ENCODE data around the gene NUDT6.
"Not testable (repeated sequence)": the region's sequence is repeated elsewhere in the genome, so short reads cannot be mapped to it uniquely, and the experiment has no call there.

NUDT6 gene

DNA sequence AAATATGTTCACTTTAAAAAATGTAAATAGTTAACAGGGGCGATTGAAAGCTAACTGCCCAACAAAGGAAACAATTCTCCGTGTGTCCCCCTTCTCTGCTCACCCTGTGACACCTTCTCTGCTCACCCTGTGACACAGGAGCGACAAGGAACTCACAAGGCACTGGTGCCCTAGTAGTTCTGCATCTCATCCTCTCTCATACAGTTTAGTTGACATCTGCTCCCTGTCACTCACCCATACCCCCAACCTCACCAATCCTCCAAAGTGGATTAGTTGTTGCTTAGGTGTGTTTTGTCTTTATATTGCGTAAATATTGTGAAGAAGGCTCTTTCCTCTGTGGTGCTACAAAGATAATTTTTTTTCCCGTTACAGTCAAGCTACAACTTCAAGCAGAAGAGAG lies 46.4 kb downstream of the NUDT6 start:
- DNase-seq (ENCODE audit: low spot score) = no peak

DNA sequence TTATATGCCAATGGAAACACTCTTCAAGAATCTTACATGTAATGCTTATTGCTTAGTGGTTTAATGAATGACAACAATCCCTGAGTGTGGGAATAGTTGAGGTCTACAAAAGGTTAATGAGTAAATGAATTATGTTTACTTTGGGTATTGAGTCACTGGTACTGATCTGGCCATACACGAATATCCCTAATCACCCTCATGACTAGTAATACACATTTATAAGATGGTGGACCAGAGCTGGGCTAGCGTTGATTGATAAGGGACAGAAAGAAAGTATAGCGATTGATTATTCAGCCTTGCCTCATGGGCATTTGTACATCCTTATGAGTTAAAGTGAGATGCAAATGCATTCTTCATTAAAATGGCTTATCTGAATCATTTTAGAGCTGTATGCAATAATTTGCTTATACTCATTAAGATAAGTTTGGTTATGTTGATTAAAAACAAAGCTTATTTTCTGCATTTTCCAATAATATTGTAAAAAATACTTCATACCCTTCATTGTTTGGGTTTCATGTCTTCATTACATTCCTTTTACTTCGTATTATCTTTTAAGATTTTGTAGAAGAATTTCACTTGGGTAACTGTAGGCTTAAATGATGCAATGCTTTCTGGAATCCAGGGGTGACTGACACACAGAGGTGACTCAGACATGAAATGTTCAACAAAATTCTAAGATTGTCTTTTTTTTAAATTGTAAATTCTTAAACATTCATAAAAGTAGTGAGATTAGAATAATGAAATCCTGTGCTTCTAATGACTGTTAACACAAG lies 48.4 kb downstream of the NUDT6 start:
- DNase-seq (ENCODE audit: low spot score) = peak; percentile 43

DNA sequence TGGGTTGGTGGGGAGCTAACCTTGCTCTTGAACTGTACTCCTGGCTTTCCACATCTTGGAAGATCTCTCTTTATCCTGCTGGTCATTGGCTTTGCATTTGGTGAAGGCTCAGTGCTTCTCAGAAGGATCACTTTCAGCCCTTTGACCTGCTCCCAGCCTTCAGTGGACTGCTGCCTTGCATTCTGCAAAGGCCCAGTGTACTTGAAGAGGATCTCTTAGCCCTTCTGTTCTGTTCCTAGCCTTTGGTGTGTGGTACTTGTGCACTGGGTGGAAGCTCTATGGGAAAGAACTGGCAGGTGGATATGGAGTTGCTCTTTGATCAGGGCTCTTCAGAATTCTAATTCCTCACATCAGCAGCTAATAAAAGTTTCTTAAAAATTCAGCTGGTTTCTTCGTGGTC lies 49.3 kb downstream of the NUDT6 start:
- DNase-seq (ENCODE audit: low spot score) = no peak

DNA sequence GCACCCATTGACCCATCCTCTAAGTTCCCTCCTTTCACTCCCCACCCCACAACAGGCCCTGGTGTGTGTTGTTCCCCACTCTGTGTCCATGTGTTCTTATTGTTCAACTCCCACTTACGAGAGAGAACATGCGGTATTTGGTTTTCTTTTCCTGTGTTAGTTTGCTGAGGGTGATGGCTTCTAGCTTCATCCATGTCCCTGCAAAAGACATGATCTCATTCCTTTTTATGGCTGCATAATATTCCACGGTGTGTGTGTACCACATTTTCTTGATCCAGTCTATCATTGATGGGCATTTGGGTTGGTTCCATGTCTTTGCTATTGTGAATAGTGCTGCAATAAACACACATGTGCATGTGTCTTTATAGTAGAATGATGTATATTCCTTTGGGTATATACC lies 54.2 kb downstream of the NUDT6 start:
- DNase-seq (ENCODE audit: low spot score) = not testable (repeated sequence)

DNA sequence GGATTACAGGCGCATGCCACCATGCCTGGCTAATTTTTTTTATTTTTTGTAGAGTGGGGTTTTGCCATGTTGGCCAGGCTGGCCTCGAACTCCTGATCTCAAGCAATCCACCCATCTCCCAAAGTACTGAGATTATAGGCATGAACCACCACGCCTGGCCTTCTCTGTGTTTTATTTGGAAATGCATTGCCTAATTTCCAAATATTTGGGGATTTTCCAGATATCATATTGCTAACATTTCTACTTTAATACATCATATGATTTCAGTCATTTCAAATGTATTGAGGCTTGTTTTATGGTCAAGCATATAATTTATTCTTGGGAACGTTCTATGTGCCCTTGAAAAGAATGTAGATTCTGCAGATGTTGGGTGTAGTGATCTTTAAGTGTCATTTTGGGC lies 57.0 kb downstream of the NUDT6 start:
- DNase-seq (ENCODE audit: low spot score) = no peak

DNA sequence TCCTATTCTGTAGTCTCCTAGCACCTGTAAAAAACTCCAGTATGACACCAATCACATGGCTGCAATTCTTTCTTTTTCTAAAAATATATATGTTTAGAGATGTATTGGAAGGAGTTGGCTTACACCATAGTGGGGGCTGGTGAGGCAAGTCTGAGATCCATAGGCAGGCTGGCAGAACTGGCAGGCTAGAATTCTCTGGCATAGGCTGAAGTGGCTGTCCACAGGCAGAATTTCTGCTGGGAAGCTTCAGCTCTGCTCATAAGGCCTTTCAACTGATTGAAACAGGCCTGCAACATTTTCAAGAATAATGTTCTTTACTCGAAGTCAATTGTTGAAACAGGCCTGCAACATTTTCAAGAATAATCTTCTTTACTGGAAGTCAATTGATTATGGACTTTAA lies 58.8 kb downstream of the NUDT6 start:
- no peak for DNase-seq (ENCODE audit: low spot score)

DNA sequence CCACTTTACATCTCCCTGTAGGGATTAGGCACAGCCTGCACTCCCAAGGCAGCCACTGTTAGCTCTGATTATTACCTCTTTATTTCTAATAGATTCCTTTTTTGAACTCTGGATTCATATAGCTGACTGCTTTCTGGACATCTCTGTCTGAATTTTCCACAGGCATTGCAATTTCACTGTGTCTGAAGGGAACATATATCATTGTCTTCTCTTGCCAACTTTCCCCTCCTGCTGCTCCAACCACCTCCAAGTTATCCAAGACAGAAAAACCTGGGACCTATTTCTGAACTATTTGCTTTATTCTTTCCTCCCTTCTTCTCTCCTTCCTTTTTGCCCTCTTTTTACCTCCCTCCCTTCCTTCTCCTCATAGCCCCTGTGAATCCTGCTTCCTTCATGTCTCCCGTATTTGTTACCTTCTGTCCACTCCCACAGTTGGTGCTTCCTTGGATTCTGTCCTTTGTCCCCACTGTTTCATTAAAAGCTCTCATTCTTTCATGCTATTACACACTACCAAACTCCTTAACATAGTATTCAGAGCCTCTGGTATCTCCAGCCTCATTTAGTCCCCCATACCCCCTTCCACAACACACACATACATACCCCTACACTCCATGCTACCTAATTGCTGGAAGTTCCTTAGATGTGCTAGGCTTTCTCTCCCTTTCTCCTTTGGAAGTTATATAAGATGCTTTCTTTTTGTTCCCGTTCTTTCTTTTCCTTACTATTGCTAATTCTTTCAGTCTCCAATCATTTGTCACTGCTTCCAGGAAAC lies 61.0 kb downstream of the NUDT6 start:
- DNase-seq (ENCODE audit: low spot score) = no peak

DNA sequence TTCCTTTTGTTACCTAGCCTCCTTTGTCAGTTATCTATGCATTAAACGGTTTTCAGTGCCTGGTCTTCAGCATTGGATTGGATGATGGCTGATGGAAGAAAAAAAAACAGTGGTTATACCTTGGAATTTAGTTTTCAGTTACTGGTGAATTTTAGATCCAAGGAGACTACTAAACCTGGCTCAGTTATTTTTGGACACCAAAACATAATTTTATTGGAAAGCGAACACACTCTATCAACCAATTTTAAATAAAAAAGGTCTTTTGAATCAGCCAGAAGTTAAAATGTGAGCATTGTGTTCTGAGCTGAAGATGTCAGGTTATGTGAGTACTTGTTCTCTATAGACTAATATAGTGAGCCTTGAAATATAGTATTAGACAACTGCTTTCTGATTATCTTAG lies 63.7 kb downstream of the NUDT6 start:
- no peak for DNase-seq (ENCODE audit: low spot score)

DNA sequence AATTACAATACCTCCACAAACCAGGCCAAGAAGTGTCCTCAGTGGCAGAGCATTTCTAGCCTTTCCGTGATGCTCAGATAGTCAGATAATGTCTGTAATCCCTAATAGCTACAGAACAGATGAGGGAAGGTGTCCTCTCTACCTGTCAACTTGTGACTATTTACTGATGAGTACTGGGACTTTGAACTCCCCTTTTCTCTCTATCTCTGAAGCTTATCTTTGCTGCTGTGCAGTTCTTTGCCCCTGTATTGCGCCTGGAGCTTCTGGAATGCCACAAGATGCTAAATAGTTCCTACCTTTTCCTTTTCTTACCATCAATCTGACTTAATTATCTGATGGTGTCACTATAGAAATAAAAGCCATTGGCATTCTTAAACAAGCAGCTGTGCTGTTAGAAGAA lies 65.2 kb downstream of the NUDT6 start:
- no peak for DNase-seq (ENCODE audit: low spot score)

DNA sequence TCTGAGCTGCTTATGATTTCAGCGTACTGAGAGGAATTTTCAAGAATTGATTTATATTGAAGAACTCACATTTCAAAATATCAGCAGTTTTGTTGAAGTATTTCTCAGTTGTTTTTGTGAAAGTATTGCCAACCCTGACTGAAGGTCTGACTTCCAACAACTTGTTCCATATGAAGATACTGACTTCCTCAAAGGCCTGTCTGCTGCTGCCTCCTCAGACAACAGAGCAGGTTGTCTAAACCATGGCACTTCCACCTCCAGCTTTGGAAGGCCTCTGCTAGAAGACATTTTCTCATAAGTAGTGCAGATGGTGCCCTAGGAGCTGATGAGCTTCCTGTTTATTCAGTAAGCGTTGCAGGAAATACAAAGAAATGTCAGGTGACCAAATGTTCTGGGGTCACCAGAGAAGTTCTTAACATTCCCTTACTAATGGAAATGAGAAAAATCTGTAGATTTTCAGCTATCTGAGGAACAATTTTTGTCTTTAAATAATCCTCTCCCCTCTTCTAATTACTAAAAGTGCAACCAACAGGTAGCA lies 67.0 kb downstream of the NUDT6 start:
- no peak for DNase-seq (ENCODE audit: low spot score)

DNA sequence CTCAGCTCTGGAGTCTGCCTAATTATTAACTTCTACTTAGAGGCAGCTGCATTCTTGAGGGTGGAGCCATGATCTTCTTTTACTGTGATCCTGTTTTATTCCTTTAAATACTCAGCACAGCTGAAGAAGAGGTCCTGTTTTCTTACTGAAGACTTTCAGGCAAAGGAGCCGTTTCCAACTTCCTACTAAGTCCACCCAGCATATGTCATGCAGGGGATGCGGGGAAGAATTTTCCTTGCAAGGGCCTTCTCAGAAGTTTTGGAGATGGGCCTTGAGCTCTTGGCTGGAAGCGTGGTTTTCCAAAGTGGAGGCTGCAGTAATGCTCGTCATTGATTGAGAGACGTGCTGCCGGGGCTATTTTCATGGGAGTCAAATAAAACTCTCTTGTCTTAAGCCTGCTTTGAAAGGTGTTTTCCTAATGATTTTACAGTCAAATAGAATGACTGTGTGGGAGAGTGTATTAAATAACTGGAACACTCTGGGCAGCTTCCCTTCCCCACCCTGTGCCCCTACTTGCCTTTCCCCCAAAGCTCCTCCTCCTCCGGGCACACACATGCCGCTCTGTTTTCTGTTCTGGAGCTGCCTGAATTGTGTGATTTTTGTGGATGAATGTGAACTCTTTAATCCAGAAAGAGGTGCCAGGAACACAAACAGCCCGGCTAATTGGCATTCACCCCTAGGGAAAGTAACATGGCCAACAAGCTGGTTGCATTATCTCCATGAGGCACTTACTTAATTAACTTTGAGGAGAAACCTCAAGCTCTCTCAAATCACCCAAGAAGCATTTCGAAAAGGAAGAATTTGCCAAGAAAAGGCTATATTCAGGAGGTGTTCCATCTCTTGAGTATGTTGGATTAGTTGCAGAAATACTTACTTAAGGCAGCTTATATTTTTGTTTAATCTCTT lies 67.7 kb downstream of the NUDT6 start:
- DNase-seq (ENCODE audit: low spot score) = no peak

DNA sequence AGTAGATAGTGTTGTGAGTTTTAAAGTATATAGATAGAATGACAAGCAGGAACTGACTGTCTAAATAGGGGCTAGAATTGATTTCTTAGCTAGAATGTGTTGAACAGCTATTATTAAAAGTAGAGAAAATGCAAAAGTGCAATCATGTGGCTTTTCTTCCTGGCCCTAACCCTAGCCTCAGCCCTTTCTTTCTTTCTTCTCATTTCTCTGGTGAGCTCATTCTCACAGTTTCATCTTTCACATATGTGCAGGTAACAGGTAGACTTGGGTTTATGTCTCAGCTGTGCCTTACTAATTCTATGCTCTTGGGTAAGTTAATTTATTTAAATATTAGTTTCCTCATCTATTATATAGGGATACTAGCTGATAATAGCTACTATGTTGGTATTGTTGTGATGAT lies 70.8 kb downstream of the NUDT6 start:
- no peak for DNase-seq (ENCODE audit: low spot score)

DNA sequence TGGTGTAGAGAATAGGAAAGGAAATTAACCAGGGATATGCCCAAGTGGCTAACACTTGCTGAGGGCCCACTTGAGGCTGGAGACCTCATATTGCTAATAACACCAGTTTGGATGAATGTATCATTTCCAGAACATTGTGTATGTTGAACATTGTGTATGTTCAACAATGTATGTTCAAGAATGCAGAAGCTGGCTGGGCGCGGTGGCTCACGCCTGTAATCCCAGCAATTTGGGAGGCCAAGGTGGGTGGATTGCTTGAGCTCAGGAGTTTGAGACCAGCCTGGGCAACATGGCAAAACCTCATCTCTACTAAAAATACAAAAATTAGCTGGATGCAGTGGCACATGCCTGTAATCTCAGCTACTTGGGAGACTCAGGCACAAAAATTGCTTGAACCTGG lies 72.6 kb downstream of the NUDT6 start:
- DNase-seq (ENCODE audit: low spot score) = not testable (repeated sequence)

DNA sequence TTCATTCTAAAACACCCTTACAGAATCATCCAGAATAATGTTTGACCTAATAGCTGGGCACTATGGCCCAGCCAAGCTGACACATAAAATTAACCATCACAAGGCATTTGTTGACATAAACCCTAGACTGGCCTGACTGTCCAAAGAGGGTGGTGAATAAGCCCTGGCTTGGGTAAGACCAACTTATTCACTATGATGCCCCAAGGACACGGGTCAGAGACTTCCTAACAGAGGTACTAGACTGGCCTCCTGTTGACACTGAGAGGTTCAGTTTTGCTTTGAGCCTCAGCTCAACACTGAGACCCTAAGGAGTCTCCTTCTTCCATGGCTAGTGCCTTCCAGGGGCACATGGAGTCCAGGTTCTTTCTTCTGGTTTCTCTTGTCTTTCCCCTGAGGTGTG lies 74.5 kb downstream of the NUDT6 start:
- DNase-seq (ENCODE audit: low spot score) = no peak

DNA sequence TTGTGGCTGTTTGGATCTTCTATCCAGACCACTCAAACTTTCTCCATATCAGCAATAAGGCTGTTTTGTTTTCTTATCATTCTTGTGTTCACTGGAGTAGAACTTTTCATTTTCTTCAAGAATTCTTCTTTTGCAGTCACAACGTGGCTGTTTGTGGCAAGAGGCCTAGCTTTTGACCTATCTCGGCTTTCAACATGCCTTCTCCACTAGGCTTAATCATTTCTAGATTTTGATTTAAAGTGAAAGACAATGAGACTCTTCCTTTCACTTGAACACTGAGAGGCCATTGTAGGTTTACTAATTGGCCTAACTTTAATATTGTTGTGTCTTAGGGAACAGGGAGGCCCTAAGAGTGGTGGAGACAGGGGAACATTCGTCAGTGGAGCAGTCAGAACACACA lies 76.6 kb downstream of the NUDT6 start:
- no peak for DNase-seq (ENCODE audit: low spot score)

DNA sequence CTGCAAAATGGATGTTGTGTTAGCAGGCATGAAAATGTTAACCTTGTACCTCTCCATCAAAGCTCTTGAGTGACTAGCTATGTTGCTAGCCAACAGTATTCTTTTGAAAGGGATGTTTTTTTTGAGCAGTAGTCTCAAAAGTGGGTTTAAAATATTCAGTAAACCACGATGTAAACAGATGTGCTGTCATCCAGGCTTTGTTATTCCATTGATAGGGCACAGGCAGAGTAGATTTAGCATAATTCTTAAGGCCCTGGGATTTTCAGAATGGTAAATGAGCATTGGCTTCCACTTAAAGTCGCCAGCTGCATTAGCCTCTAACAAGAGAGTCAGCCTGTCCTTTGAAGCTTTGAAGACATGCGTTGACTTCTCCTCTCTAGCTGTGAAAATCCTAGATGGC lies 77.3 kb downstream of the NUDT6 start:
- DNase-seq (ENCODE audit: low spot score) = no peak

DNA sequence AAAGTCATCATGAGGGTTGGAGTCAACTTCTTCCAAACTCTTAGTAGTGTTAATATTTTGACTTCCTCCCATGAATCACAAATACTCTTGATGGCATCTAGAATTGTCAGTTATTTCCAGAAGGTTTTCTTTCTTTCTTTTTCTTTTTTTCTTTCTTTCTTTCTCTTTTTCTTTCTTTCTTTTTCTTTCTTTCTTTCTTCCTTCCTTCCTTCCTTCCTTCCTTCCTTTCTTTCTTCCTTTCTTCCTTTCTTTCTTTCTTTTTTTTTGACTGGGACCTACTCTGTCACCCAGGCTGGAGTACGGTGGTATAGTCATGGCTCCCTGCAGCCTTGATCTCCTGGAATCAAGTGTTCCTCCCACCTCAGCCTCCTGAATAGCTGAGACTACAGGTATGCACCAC lies 78.0 kb downstream of the NUDT6 start:
- not testable (repeated sequence) for DNase-seq (ENCODE audit: low spot score)

DNA sequence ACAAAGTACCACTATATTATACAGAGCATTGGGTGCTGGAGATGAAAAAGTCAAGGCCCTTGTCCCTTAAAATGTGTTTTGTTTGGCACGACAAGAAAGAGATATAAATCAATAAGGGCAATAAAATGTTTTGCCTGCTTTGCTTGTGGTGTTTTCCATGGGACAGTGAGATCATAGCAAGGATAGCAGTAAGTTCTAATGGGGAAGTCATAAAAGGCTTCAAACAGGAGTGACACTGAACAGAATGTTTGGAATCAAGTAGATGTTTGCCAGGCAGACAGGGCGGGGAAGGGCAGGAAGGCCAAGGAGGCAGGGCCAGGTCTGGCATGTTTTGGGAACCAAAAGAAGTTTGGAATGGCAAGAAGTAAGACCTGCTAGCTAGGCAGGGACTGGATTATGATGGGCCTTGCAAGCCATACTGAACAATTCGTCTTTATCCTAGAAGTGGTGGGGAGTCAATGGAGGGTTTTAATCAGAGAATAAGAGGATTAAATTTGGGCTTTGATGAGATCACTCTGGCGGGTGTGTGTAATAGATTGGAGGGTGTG lies 79.3 kb downstream of the NUDT6 start:
- DNase-seq (ENCODE audit: low spot score) = no peak

Data from AG08396 (cell line).